GM23338 (cell line): ENCODE measurements around the gene LBHD1. TPM values are rescaled to one million over a fixed set of nuclear protein-coding genes. Genes with fewer than 3 reads are reported as not detected.

ENCODE experiments used
- ATAC-seq: fragments of 200-7000 bp; cut with Tn5 transposase; 3 replicates; pipeline ENCODE4 v1.9.1; 2020
- DNase-seq: peaks from one replicate; pipeline ENCODE4 v3.0.0-alpha.2; 2015; ENCODE audit warnings: low spot score
- H2AFZ ChIP-seq: fragments of 200-600 bp; sonication (generic); 2 replicates; pipeline ENCODE4 v1.8.0; 2016; ENCODE audit warnings: antibody characterized with exemption, mild to moderate bottlenecking, moderate library complexity
- H3F3A ChIP-seq: fragments of 200-600 bp; sonication (generic); replicated peaks from 2 replicates; pipeline ENCODE4 v1.8.0; 2017; ENCODE audit warnings: antibody characterized with exemption, mixed run types, low read depth
- H3K27ac ChIP-seq: fragments of 200-600 bp; sonication (generic); 2 replicates; pipeline ENCODE4 v1.6.1; 2016; ENCODE audit warnings: low read depth
- H3K27me3 ChIP-seq: fragments of 200-600 bp; sonication (generic); 2 replicates; pipeline ENCODE4 v1.8.0; 2016; ENCODE audit warnings: mild to moderate bottlenecking, mixed run types, moderate library complexity; ENCODE audit not compliant: insufficient read depth
- H3K36me3 ChIP-seq: fragments of 200-600 bp; sonication (generic); 2 replicates; pipeline ENCODE4 v1.8.0; 2016; ENCODE audit warnings: mild to moderate bottlenecking; ENCODE audit not compliant: insufficient read depth
- H3K4me1 ChIP-seq: fragments of 200-600 bp; sonication (generic); 2 replicates; pipeline ENCODE4 v1.8.0; 2016; ENCODE audit warnings: mild to moderate bottlenecking, moderate library complexity; ENCODE audit not compliant: insufficient read depth
- H3K4me2 ChIP-seq: fragments of 200-600 bp; sonication (generic); 2 replicates; pipeline ENCODE4 v1.7.1; 2017; ENCODE audit warnings: mixed run types
- H3K4me3 ChIP-seq: fragments of 200-600 bp; sonication (generic); 2 replicates; pipeline ENCODE4 v1.6.1; 2016; ENCODE audit warnings: mixed run types
- H3K79me2 ChIP-seq: fragments of 200-600 bp; sonication (generic); replicated peaks from 2 replicates; pipeline ENCODE4 v1.8.0; 2017; ENCODE audit warnings: mild to moderate bottlenecking; ENCODE audit not compliant: insufficient read depth
- H3K9me2 ChIP-seq: fragments of 200-600 bp; sonication (generic); 2 replicates; pipeline ENCODE4 v1.8.0; 2017; ENCODE audit not compliant: insufficient read depth
- H4K20me1 ChIP-seq: fragments of 200-600 bp; sonication (generic); replicated peaks from 2 replicates; pipeline ENCODE4 v1.8.0; 2017; ENCODE audit warnings: mild to moderate bottlenecking; ENCODE audit not compliant: insufficient read depth
- H3K27ac Mint-ChIP-seq: 2 replicates; pipeline ENCODE4 v1.8.0; 2020; ENCODE audit warnings: inconsistent platforms, mild to moderate bottlenecking, moderate library complexity, mixed read lengths
- H3K27me3 Mint-ChIP-seq: 3 replicates; pipeline ENCODE4 v1.8.0; 2022; ENCODE audit warnings: low read depth, mild to moderate bottlenecking, moderate library complexity, mixed read lengths, inconsistent platforms; ENCODE audit not compliant: insufficient read depth, poor library complexity
- H3K36me3 Mint-ChIP-seq: 3 replicates; pipeline ENCODE4 v1.8.0; 2021; ENCODE audit warnings: low read depth, mild to moderate bottlenecking, inconsistent platforms, moderate library complexity, mixed read lengths
- H3K4me1 Mint-ChIP-seq: 3 replicates; pipeline ENCODE4 v1.8.0; 2020; ENCODE audit warnings: mild to moderate bottlenecking, inconsistent platforms, mixed read lengths
- H3K4me3 Mint-ChIP-seq: 3 replicates; pipeline ENCODE4 v1.8.0; 2021; ENCODE audit warnings: moderate library complexity, mild to moderate bottlenecking, inconsistent platforms, mixed read lengths
- H3K9me3 Mint-ChIP-seq: 3 replicates; pipeline ENCODE4 v1.8.0; 2020; ENCODE audit warnings: moderate library complexity, mild to moderate bottlenecking, inconsistent platforms, mixed read lengths
- CREB1 ChIP-seq: fragments of 250-450 bp; sonication (Bioruptor Pico); IDR thresholded peaks from 2 replicates; pipeline ENCODE4 v1.5.0; 2020; ENCODE audit warnings: low read depth, mild to moderate bottlenecking, moderate library complexity
- EZH2 ChIP-seq: fragments of 200-600 bp; sonication (generic); IDR thresholded peaks from one replicate; pipeline ENCODE4 v1.8.0; 2017; ENCODE audit warnings: antibody characterized with exemption, mild to moderate bottlenecking, low read depth; ENCODE audit not compliant: unreplicated experiment
- EZH2phosphoT487 ChIP-seq: fragments of 200-600 bp; sonication (generic); IDR thresholded peaks from one replicate; pipeline ENCODE4 v1.8.1; 2018; ENCODE audit warnings: antibody characterized with exemption; ENCODE audit not compliant: unreplicated experiment
- JUNB ChIP-seq: IDR thresholded peaks from one replicate; pipeline ENCODE4 v1.6.1; 2016; ENCODE audit warnings: antibody characterized with exemption; ENCODE audit not compliant: unreplicated experiment
- NANOG ChIP-seq: IDR thresholded peaks from 2 replicates; pipeline ENCODE4 v1.6.1; 2016; ENCODE audit warnings: antibody characterized with exemption, borderline replicate concordance
- POLR2AphosphoS5 ChIP-seq: IDR thresholded peaks from 2 replicates; pipeline ENCODE4 v1.6.1; 2016; ENCODE audit warnings: antibody characterized with exemption, low read depth
- STAT1 ChIP-seq: IDR thresholded peaks from one replicate; pipeline ENCODE4 v1.6.1; 2016; ENCODE audit warnings: antibody characterized with exemption; ENCODE audit not compliant: unreplicated experiment
- ZNF114 ChIP-seq: fragments of 250-450 bp; sonication (Bioruptor Pico); IDR thresholded peaks from 2 replicates; pipeline ENCODE4 v1.5.0; 2020; ENCODE audit warnings: mild to moderate bottlenecking, moderate library complexity
- ZNF331 ChIP-seq: fragments of 250-450 bp; sonication (Bioruptor Pico); IDR thresholded peaks from 2 replicates; pipeline ENCODE4 v1.5.0; 2020; ENCODE audit warnings: low read depth, mild to moderate bottlenecking, moderate library complexity
- polyA plus RNA-seq: library from polyadenylated mRNA; unstranded; fragments of >200 nt; fragmentation: Nextera tagmentation; extraction: Ambion mirVana; gene quantifications from 2 replicates; pipeline ENCODE4 v1.2.1, GENCODE V29; 2016
- total RNA-seq: library from RNA; depleted of rRNA; stranded (reverse); fragments of >200 nt; shearing (Covaris generic); gene quantifications from 2 replicates; pipeline ENCODE4 v1.2.3, GENCODE V29; 2014
- TF ChIP-seq, protein P1 (sequence below): IDR thresholded peaks from one replicate; pipeline ENCODE4 v1.6.1; 2018; ENCODE audit warnings: antibody characterized with exemption; ENCODE audit not compliant: unreplicated experiment
- TF ChIP-seq, protein P2 (sequence below): IDR thresholded peaks from 2 replicates; pipeline ENCODE4 v1.6.1; 2016; ENCODE audit warnings: antibody characterized with exemption
- TF ChIP-seq, protein P3 (sequence below), 2 experiments: fragments of 200-600 bp in 1 of 2; sonication (generic) in 1 of 2; conservative IDR thresholded peaks; 2 replicates each; pipeline versions ENCODE4 v1.5.1 to v1.6.1; 2016 to 2017; ENCODE audit warnings: antibody characterized with exemption in 2 of 2, low read depth in 2 of 2, mild to moderate bottlenecking in 2 of 2, moderate library complexity in 1 of 2
- TF ChIP-seq, protein P4 (sequence below): fragments of 250-450 bp; sonication (Bioruptor Pico); IDR thresholded peaks from 2 replicates; pipeline ENCODE4 v1.5.0; 2020; ENCODE audit warnings: mild to moderate bottlenecking, moderate library complexity

Gene LBHD1
- total and polyA plus RNA-seq, 2 experiments from 2014 or later: 2.8 to 2.9 TPM

DNA sequence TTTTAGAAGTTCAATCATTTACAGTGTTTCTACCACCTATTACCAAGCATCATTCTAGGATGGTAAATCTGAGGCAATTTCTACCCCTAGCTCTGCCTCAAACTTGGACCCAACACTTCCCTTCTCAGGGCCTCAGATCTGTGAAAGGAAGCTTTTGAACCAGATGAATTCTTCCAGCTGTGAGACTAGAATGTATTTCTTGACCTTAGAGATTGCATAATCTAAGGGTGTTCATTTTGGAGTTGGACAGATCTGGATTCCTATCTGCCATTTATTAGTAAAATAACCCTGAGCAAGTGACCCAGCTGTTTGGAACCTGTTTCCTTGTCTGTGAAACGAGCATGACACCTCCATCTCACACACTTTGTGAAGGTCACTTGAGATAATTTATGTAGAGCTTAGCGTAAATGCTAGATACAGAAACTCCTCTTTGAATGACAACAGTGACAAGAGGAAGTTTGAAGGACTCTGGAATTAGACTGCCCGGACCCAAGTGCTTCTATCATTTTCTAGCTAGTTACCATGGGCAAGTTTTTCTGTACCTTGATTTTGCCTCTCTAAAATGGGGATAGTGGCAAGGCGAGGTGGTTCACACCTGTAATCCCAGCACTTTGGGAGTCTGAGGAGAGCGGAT lies 15.2 kb downstream of the LBHD1 start:
- DNase-seq (no peak), ATAC-seq (no peak)
- Histone ChIP-seq H3K36me3 (no peaks in the 10 kb centered on the region), H3K27me3 (no peaks in the 10 kb centered on the region), H3K27ac (no peak overlapping the region), H3K79me2 (peaks cover 11% of the 10 kb centered on the region), H3K9me2 (no peaks in the 10 kb centered on the region), H3F3A (peaks cover 21% of the 10 kb centered on the region), H4K20me1 (no peaks in the 10 kb centered on the region), H3K4me3 (no peak overlapping the region), H3K4me2 (no peak overlapping the region), H2AFZ (no peak overlapping the region), H3K4me1 (peaks cover 8% of the 10 kb centered on the region; the same call in 1 of the 2 replicates)
- Mint-ChIP-seq H3K27me3 (peaks cover 10% of the 10 kb centered on the region), H3K4me1 (peaks cover 8% of the 10 kb centered on the region), H3K4me3 (no peak overlapping the region), H3K9me3 (no peaks in the 10 kb centered on the region), H3K36me3 (peaks cover 5% of the 10 kb centered on the region; the same call in 2 of the 3 replicates), H3K27ac (no peak overlapping the region)
- TF ChIP-seq EZH2 (no peak), STAT1 (no peak), EZH2phosphoT487 (no peak), NANOG (no peak), CREB1 (no peak), ZNF331 (no peak), ZNF114 (no peak), POLR2AphosphoS5 (no peak), JUNB (no peak)
- TF ChIP-seq, protein P1, sequence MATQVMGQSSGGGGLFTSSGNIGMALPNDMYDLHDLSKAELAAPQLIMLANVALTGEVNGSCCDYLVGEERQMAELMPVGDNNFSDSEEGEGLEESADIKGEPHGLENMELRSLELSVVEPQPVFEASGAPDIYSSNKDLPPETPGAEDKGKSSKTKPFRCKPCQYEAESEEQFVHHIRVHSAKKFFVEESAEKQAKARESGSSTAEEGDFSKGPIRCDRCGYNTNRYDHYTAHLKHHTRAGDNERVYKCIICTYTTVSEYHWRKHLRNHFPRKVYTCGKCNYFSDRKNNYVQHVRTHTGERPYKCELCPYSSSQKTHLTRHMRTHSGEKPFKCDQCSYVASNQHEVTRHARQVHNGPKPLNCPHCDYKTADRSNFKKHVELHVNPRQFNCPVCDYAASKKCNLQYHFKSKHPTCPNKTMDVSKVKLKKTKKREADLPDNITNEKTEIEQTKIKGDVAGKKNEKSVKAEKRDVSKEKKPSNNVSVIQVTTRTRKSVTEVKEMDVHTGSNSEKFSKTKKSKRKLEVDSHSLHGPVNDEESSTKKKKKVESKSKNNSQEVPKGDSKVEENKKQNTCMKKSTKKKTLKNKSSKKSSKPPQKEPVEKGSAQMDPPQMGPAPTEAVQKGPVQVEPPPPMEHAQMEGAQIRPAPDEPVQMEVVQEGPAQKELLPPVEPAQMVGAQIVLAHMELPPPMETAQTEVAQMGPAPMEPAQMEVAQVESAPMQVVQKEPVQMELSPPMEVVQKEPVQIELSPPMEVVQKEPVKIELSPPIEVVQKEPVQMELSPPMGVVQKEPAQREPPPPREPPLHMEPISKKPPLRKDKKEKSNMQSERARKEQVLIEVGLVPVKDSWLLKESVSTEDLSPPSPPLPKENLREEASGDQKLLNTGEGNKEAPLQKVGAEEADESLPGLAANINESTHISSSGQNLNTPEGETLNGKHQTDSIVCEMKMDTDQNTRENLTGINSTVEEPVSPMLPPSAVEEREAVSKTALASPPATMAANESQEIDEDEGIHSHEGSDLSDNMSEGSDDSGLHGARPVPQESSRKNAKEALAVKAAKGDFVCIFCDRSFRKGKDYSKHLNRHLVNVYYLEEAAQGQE: no peak
- TF ChIP-seq, protein P2, sequence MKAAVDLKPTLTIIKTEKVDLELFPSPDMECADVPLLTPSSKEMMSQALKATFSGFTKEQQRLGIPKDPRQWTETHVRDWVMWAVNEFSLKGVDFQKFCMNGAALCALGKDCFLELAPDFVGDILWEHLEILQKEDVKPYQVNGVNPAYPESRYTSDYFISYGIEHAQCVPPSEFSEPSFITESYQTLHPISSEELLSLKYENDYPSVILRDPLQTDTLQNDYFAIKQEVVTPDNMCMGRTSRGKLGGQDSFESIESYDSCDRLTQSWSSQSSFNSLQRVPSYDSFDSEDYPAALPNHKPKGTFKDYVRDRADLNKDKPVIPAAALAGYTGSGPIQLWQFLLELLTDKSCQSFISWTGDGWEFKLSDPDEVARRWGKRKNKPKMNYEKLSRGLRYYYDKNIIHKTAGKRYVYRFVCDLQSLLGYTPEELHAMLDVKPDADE: no peak
- TF ChIP-seq, protein P3, sequence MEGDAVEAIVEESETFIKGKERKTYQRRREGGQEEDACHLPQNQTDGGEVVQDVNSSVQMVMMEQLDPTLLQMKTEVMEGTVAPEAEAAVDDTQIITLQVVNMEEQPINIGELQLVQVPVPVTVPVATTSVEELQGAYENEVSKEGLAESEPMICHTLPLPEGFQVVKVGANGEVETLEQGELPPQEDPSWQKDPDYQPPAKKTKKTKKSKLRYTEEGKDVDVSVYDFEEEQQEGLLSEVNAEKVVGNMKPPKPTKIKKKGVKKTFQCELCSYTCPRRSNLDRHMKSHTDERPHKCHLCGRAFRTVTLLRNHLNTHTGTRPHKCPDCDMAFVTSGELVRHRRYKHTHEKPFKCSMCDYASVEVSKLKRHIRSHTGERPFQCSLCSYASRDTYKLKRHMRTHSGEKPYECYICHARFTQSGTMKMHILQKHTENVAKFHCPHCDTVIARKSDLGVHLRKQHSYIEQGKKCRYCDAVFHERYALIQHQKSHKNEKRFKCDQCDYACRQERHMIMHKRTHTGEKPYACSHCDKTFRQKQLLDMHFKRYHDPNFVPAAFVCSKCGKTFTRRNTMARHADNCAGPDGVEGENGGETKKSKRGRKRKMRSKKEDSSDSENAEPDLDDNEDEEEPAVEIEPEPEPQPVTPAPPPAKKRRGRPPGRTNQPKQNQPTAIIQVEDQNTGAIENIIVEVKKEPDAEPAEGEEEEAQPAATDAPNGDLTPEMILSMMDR (conservative IDR thresholded peaks at IDR 0.05; ENCODE audit: low read depth in 2 of 2): no peak
- TF ChIP-seq, protein P4, sequence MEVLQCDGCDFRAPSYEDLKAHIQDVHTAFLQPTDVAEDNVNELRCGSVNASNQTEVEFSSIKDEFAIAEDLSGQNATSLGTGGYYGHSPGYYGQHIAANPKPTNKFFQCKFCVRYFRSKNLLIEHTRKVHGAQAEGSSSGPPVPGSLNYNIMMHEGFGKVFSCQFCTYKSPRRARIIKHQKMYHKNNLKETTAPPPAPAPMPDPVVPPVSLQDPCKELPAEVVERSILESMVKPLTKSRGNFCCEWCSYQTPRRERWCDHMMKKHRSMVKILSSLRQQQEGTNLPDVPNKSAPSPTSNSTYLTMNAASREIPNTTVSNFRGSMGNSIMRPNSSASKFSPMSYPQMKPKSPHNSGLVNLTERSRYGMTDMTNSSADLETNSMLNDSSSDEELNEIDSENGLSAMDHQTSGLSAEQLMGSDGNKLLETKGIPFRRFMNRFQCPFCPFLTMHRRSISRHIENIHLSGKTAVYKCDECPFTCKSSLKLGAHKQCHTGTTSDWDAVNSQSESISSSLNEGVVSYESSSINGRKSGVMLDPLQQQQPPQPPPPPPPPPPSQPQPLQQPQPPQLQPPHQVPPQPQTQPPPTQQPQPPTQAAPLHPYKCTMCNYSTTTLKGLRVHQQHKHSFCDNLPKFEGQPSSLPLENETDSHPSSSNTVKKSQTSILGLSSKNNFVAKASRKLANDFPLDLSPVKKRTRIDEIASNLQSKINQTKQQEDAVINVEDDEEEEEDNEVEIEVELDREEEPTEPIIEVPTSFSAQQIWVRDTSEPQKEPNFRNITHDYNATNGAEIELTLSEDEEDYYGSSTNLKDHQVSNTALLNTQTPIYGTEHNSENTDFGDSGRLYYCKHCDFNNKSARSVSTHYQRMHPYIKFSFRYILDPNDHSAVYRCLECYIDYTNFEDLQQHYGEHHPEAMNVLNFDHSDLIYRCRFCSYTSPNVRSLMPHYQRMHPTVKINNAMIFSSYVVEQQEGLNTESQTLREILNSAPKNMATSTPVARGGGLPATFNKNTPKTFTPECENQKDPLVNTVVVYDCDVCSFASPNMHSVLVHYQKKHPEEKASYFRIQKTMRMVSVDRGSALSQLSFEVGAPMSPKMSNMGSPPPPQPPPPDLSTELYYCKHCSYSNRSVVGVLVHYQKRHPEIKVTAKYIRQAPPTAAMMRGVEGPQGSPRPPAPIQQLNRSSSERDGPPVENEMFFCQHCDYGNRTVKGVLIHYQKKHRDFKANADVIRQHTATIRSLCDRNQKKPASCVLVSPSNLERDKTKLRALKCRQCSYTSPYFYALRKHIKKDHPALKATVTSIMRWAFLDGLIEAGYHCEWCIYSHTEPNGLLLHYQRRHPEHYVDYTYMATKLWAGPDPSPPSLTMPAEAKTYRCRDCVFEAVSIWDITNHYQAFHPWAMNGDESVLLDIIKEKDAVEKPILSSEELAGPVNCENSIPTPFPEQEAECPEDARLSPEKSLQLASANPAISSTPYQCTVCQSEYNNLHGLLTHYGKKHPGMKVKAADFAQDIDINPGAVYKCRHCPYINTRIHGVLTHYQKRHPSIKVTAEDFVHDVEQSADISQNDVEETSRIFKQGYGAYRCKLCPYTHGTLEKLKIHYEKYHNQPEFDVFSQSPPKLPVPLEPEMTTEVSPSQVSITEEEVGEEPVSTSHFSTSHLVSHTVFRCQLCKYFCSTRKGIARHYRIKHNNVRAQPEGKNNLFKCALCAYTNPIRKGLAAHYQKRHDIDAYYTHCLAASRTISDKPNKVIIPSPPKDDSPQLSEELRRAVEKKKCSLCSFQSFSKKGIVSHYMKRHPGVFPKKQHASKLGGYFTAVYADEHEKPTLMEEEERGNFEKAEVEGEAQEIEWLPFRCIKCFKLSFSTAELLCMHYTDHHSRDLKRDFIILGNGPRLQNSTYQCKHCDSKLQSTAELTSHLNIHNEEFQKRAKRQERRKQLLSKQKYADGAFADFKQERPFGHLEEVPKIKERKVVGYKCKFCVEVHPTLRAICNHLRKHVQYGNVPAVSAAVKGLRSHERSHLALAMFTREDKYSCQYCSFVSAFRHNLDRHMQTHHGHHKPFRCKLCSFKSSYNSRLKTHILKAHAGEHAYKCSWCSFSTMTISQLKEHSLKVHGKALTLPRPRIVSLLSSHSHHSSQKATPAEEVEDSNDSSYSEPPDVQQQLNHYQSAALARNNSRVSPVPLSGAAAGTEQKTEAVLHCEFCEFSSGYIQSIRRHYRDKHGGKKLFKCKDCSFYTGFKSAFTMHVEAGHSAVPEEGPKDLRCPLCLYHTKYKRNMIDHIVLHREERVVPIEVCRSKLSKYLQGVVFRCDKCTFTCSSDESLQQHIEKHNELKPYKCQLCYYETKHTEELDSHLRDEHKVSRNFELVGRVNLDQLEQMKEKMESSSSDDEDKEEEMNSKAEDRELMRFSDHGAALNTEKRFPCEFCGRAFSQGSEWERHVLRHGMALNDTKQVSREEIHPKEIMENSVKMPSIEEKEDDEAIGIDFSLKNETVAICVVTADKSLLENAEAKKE (CRISPR knock-in tag): no peak
